ENCODE results near the gene NOSIP.
"Not testable (repeated sequence)": the region's sequence is repeated elsewhere in the genome, so short reads cannot be mapped to it uniquely, and the experiment has no call there.

The NOSIP gene, protein sequence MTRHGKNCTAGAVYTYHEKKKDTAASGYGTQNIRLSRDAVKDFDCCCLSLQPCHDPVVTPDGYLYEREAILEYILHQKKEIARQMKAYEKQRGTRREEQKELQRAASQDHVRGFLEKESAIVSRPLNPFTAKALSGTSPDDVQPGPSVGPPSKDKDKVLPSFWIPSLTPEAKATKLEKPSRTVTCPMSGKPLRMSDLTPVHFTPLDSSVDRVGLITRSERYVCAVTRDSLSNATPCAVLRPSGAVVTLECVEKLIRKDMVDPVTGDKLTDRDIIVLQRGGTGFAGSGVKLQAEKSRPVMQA

GRCh38 chr19:49580264-49581006 is at the start of gene NOSIP:
Gene NOSIP (minus strand): TSS chr19:49580556. CDS start chr19:49560691, 19,865 bp downstream.
- H3K36me3 ChIP-seq (ENCODE audit: control insufficient read depth in 1 of 2, insufficient read depth in 2 of 2, low read length in 2 of 2) = peaks cover under 1 to 3% of the 10 kb centered on the region in 2 donors
- H3K4me3 ChIP-seq (ENCODE audit: low read depth in 1 of 2, low read length in 2 of 2) = peak within 1 kb of the TSS; percentile 85
- no peaks in the 10 kb centered on the region for H3K27me3 ChIP-seq (ENCODE audit: control insufficient read depth in 1 of 2, insufficient read depth in 2 of 2, low read length in 2 of 2)
- H3K27ac ChIP-seq (ENCODE audit: low read depth, low read length) = no peak within 1 kb of the TSS
- H3K9me3 ChIP-seq (ENCODE audit: control insufficient read depth in 1 of 2, low read length in 2 of 2) = no peaks in the 10 kb centered on the region
- peaks cover 10 to 18% of the 10 kb centered on the region in 2 donors for H3K4me1 ChIP-seq (ENCODE audit: control insufficient read depth in 1 of 2, insufficient read depth in 2 of 2, low read length in 2 of 2)
- H3K9ac ChIP-seq (ENCODE audit: low read depth in 1 of 2, low read length in 2 of 2) = peak within 1 kb of the TSS; percentile 83

DNA sequence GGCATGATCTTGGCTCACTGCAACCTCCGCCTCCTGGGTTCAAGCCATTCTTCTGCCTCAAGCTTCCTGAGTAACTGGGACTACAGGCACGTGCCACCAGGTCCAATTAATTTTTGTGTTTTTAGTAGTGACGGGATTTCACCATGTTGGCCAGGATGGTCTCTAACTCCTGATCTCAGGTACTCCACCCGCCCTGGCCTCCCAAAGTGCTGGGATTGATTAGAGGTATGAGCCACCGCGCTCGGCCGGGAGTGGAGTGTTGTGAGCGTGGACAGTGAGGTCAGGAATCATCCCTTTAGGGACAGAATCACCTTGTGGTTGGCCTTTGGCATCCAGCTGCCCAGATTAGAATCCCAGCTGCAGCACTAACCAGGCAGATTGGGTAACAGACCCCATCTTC is 49.3 kb upstream of the NOSIP start:
- H3K27ac ChIP-seq (ENCODE audit: low read depth, low read length) = no peak overlapping the region
- no peak overlapping the region for H3K9ac ChIP-seq (ENCODE audit: low read depth in 1 of 2, low read length in 2 of 2)

DNA sequence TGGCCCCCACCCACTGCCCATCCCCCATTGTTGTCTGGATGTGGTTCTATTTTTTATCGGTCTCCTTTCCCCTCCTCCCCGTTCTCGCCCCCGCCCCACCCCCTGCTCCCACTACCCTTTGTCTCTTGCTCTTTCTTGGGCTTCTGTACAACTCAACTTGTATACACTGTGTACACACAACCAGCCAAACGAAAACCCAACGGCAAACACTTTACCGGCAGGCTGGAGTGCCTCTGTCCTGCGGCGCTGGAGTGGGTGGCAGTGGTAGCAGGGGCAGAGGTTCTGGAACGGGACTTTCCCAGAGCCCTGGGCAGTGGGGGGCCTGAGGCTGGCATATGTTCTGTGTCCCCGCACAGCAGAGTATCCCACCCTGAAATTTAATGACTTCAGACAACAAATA is 45.9 kb upstream of the NOSIP start:
- Histone ChIP-seq H3K4me1 (ENCODE audit: control insufficient read depth in 1 of 2, insufficient read depth in 2 of 2, low read length in 2 of 2) (peaks cover 4 to 6% of the 10 kb centered on the region in 2 donors), H3K27ac (ENCODE audit: low read depth, low read length) (no peak overlapping the region), H3K9me3 (ENCODE audit: control insufficient read depth in 1 of 2, low read length in 2 of 2) (no peaks in the 10 kb centered on the region), H3K9ac (ENCODE audit: low read depth in 1 of 2, low read length in 2 of 2) (no peak overlapping the region), H3K4me3 (ENCODE audit: low read depth in 1 of 2, low read length in 2 of 2) (no peak overlapping the region), H3K36me3 (ENCODE audit: control insufficient read depth in 1 of 2, insufficient read depth in 2 of 2, low read length in 2 of 2) (peaks cover 4 to 23% of the 10 kb centered on the region in 2 donors), H3K27me3 (ENCODE audit: control insufficient read depth in 1 of 2, insufficient read depth in 2 of 2, low read length in 2 of 2) (no peaks in the 10 kb centered on the region)

More for the DNA sequence above, 49.3 kb upstream of the NOSIP start:
- peaks cover 0 to 8% of the 10 kb centered on the region in 2 donors for H3K36me3 ChIP-seq (ENCODE audit: control insufficient read depth in 1 of 2, insufficient read depth in 2 of 2, low read length in 2 of 2)
- H3K4me3 ChIP-seq (ENCODE audit: low read depth in 1 of 2, low read length in 2 of 2) = no peak overlapping the region
- H3K9me3 ChIP-seq (ENCODE audit: control insufficient read depth in 1 of 2, low read length in 2 of 2) = no peaks in the 10 kb centered on the region
- no peaks in the 10 kb centered on the region for H3K27me3 ChIP-seq (ENCODE audit: control insufficient read depth in 1 of 2, insufficient read depth in 2 of 2, low read length in 2 of 2)
- H3K4me1 ChIP-seq (ENCODE audit: control insufficient read depth in 1 of 2, insufficient read depth in 2 of 2, low read length in 2 of 2) = peaks cover 6 to 9% of the 10 kb centered on the region in 2 donors

DNA sequence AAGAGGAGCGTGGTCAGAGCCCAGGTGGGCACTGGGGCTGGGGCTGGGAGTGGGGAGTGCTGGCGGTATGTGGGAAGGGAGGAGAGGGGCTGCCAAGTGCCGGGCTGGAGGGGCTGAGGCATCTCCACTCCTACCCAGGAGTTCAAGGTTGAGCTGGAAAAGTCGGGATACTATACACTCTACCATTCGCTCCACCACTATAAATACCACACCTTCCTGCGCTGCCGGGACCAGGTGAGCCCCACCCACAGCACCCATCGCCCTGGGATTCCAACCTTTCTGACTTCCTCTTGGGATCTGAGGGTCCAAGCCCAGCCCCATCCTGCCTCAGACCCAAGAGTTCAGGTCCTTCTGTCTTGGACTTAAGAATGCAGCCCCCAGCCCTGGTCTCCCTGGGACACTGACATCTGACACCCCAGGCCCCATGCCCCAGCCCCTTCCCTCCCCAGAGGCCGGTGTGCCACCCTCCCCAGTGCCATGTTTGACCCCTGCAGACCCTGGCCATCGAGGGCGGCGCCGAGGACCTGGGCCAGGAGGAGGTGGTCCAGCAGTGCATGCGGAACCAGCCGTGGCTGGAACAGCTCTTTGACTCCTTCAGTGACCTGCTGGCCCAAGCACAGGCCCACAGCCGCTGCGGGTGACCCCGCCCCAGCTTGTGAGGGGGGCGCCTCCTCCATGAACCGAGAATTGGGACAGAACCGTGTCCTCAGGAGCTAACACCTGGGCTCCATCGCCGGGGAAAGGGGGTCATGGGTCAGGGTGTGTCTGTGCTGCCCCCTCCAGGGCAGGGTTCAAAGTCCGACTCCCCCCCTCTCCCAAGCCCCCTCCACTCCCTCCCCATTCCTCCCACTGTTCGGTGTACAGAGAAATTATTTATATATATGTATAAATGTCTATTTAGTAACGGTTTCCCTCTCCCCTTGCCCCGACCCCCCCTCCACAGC is 44.9 kb upstream of the NOSIP start:
- Histone ChIP-seq H3K9me3 (ENCODE audit: control insufficient read depth in 1 of 2, low read length in 2 of 2) (no peaks in the 10 kb centered on the region), H3K9ac (ENCODE audit: low read depth in 1 of 2, low read length in 2 of 2) (no peak overlapping the region), H3K4me3 (ENCODE audit: low read depth in 1 of 2, low read length in 2 of 2) (no peak overlapping the region), H3K27me3 (ENCODE audit: control insufficient read depth in 1 of 2, insufficient read depth in 2 of 2, low read length in 2 of 2) (no peaks in the 10 kb centered on the region), H3K4me1 (ENCODE audit: control insufficient read depth in 1 of 2, insufficient read depth in 2 of 2, low read length in 2 of 2) (no peaks in the 10 kb centered on the region), H3K36me3 (ENCODE audit: control insufficient read depth in 1 of 2, insufficient read depth in 2 of 2, low read length in 2 of 2) (peaks cover 7 to 27% of the 10 kb centered on the region in 2 donors), H3K27ac (ENCODE audit: low read depth, low read length) (no peak overlapping the region)

- not testable (repeated sequence) for H3K4me3 ChIP-seq (ENCODE audit: low read depth in 1 of 2, low read length in 2 of 2); H3K9ac ChIP-seq (ENCODE audit: low read depth in 1 of 2, low read length in 2 of 2); H3K27ac ChIP-seq (ENCODE audit: low read depth, low read length); H3K9me3 ChIP-seq (ENCODE audit: control insufficient read depth in 1 of 2, low read length in 2 of 2); H3K27me3 ChIP-seq (ENCODE audit: control insufficient read depth in 1 of 2, insufficient read depth in 2 of 2, low read length in 2 of 2); H3K4me1 ChIP-seq (ENCODE audit: control insufficient read depth in 1 of 2, insufficient read depth in 2 of 2, low read length in 2 of 2)
- peaks cover 32 to 75% of the 10 kb centered on the region in 2 donors for H3K36me3 ChIP-seq (ENCODE audit: control insufficient read depth in 1 of 2, insufficient read depth in 2 of 2, low read length in 2 of 2)
Measured at GRCh38 chr19:49617860-49618259, 37.5 kb upstream of the NOSIP start.

DNA sequence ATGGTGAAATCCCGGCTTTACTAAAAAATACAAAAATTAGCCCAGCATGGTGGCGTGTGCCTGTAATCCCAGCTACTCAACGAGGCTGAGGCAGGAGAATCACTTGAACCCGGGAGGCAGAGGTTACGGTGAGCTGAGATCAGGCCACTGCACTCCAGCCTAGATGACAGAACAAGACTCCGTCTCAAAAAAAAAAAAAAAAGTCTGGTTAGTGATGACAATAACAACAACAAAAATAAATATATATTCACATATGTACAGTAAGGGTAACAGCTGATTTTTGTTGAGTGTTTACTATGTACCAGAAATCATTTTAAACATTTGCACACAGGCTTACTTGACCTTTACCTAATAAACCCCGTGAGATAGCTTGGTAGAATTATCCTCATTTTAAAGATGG is 36.6 kb upstream of the NOSIP start:
- peaks cover 32 to 78% of the 10 kb centered on the region in 2 donors for H3K36me3 ChIP-seq (ENCODE audit: control insufficient read depth in 1 of 2, insufficient read depth in 2 of 2, low read length in 2 of 2)
- no peak overlapping the region for H3K4me3 ChIP-seq (ENCODE audit: low read depth in 1 of 2, low read length in 2 of 2)
- H3K9me3 ChIP-seq (ENCODE audit: control insufficient read depth in 1 of 2, low read length in 2 of 2) = no peaks in the 10 kb centered on the region

DNA sequence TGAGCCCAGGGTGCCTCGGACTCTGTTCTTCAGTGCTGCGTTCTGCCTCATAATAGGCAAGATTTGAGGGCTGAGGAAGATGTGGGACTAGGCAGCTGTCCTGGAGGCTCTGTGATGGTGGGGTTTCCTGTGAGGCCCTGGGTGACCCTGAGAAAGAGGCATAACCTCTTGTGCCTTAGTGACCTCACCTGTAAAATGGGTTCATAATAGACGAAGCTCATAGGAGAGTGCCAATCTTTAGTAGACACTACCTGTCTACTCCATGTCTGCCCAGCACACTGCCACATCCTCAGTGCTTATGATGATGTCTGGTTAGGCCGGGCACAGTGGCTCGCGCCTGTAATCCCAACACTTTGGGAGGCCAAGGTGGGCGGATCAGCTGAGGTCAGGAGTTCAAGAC is 36.2 kb upstream of the NOSIP start:
- Histone ChIP-seq H3K4me1 (ENCODE audit: control insufficient read depth in 1 of 2, insufficient read depth in 2 of 2, low read length in 2 of 2) (no peaks in the 10 kb centered on the region), H3K4me3 (ENCODE audit: low read depth in 1 of 2, low read length in 2 of 2) (no peak overlapping the region), H3K9ac (ENCODE audit: low read depth in 1 of 2, low read length in 2 of 2) (no peak overlapping the region), H3K36me3 (ENCODE audit: control insufficient read depth in 1 of 2, insufficient read depth in 2 of 2, low read length in 2 of 2) (peaks cover 31 to 74% of the 10 kb centered on the region in 2 donors), H3K27ac (ENCODE audit: low read depth, low read length) (no peak overlapping the region), H3K9me3 (ENCODE audit: control insufficient read depth in 1 of 2, low read length in 2 of 2) (no peaks in the 10 kb centered on the region), H3K27me3 (ENCODE audit: control insufficient read depth in 1 of 2, insufficient read depth in 2 of 2, low read length in 2 of 2) (no peaks in the 10 kb centered on the region)

More for the DNA sequence above, 36.6 kb upstream of the NOSIP start:
- H3K4me1 ChIP-seq (ENCODE audit: control insufficient read depth in 1 of 2, insufficient read depth in 2 of 2, low read length in 2 of 2) = no peaks in the 10 kb centered on the region
- no peak overlapping the region for H3K9ac ChIP-seq (ENCODE audit: low read depth in 1 of 2, low read length in 2 of 2)
- H3K27me3 ChIP-seq (ENCODE audit: control insufficient read depth in 1 of 2, insufficient read depth in 2 of 2, low read length in 2 of 2) = no peaks in the 10 kb centered on the region
- no peak overlapping the region for H3K27ac ChIP-seq (ENCODE audit: low read depth, low read length)

GRCh38 chr19:49615861-49616260 is 35.5 kb upstream of the NOSIP start:
- no peaks in the 10 kb centered on the region for H3K4me1 ChIP-seq (ENCODE audit: control insufficient read depth in 1 of 2, insufficient read depth in 2 of 2, low read length in 2 of 2)
- no peak overlapping the region for H3K4me3 ChIP-seq (ENCODE audit: low read depth in 1 of 2, low read length in 2 of 2)
- H3K9ac ChIP-seq (ENCODE audit: low read depth in 1 of 2, low read length in 2 of 2) = no peak overlapping the region
- H3K27ac ChIP-seq (ENCODE audit: low read depth, low read length) = no peak overlapping the region
- H3K27me3 ChIP-seq (ENCODE audit: control insufficient read depth in 1 of 2, insufficient read depth in 2 of 2, low read length in 2 of 2) = no peaks in the 10 kb centered on the region
- H3K36me3 ChIP-seq (ENCODE audit: control insufficient read depth in 1 of 2, insufficient read depth in 2 of 2, low read length in 2 of 2) = peaks cover 27 to 73% of the 10 kb centered on the region in 2 donors
- no peaks in the 10 kb centered on the region for H3K9me3 ChIP-seq (ENCODE audit: control insufficient read depth in 1 of 2, low read length in 2 of 2)

DNA sequence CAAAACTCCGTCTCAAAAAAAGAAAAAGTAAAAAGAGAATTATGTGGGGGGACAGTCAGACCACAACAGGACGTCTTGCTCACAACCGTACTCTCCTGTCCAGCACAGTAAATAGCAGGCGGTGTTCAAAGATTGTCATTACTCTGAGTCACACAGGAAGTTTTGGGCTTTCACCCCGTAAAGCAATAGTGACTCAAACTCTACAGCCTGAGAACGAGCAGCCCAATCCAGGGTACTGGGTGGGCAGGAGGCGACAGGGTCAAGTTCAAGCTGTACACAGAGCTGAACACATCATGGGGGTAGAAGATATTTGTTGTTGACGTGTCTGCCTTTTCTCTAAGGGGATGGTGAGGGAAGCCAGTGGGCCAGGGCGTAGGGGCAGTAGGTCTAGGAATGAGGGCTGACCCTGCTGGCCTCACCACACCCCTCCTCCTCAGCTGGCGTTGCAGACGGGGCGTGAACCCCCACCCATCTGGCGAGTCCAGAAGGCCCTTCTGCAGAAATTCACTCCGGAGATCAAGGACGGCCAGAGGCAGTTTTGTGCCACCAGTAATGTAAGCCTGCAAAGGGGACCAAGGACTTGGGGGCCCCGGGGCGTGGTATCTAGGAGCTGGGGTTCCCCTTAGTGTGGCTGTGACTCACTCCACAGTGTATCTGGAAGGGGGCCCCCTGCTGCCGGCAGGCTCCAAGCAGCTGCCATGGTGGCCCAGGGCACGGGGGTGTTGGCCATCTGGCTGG is 33.9 kb upstream of the NOSIP start:
- H3K36me3 ChIP-seq (ENCODE audit: control insufficient read depth in 1 of 2, insufficient read depth in 2 of 2, low read length in 2 of 2) = peaks cover 22 to 72% of the 10 kb centered on the region in 2 donors
- no peaks in the 10 kb centered on the region for H3K9me3 ChIP-seq (ENCODE audit: control insufficient read depth in 1 of 2, low read length in 2 of 2)
- H3K4me1 ChIP-seq (ENCODE audit: control insufficient read depth in 1 of 2, insufficient read depth in 2 of 2, low read length in 2 of 2) = no peaks in the 10 kb centered on the region
- H3K27ac ChIP-seq (ENCODE audit: low read depth, low read length) = no peak overlapping the region
- no peak overlapping the region for H3K9ac ChIP-seq (ENCODE audit: low read depth in 1 of 2, low read length in 2 of 2)
- no peaks in the 10 kb centered on the region for H3K27me3 ChIP-seq (ENCODE audit: control insufficient read depth in 1 of 2, insufficient read depth in 2 of 2, low read length in 2 of 2)
- no peak overlapping the region for H3K4me3 ChIP-seq (ENCODE audit: low read depth in 1 of 2, low read length in 2 of 2)

All from duodenal mucosa (tissue), 2 donors.